Kidney capillary endothelial cell (primary cell): ENCODE measurements around the gene LTN1.

ENCODE experiments used
- DNase-seq: peaks from one replicate; pipeline ENCODE4 v3.0.0-alpha.2; 2018; ENCODE audit warnings: low spot score

The LTN1 gene

GRCh38 chr21:28884481-28884880 is 108.2 kb downstream of the LTN1 start:
- no peak for DNase-seq

- no peak for DNase-seq
Observed at GRCh38 chr21:28883931-28884330, 108.7 kb downstream of the LTN1 start.

GRCh38 chr21:28882345-28882744 is 110.3 kb downstream of the LTN1 start:
- no peak for DNase-seq
